GM23248 (cell line): ENCODE results near the gene USP37.

Experiments used
- EZH2 ChIP-seq: fragments of 200-600 bp; sonication (generic); IDR thresholded peaks from 2 replicates; pipeline ENCODE4 v1.6.1; 2018; ENCODE audit warnings: antibody characterized with exemption, mild to moderate bottlenecking; ENCODE audit not compliant: insufficient read depth, poor library complexity, severe bottlenecking
- EZH2phosphoT487 ChIP-seq: fragments of 200-600 bp; sonication (generic); IDR thresholded peaks from 2 replicates; pipeline ENCODE4 v1.6.1; 2018; ENCODE audit warnings: antibody characterized with exemption, moderate library complexity, mild to moderate bottlenecking, low read depth; ENCODE audit not compliant: insufficient read depth

- TF ChIP-seq EZH2 (no peak), EZH2phosphoT487 (no peak)
Observed at GRCh38 chr2:218568190-218569037, at the start of gene USP37, which contains the start of gene CNOT9.
